GM06990 (cell line): ENCODE data around the gene COPS2.
"Not testable (repeated sequence)": the region's sequence is repeated elsewhere in the genome, so short reads cannot be mapped to it uniquely, and the experiment has no call there.

Source experiments
- DNase-seq: peaks from one replicate; pipeline ENCODE4 v3.0.0-alpha.2; 2011; ENCODE audit not compliant: insufficient read length; ENCODE audit errors: extremely low read depth
- H3K27me3 ChIP-seq: replicated peaks from 2 replicates; pipeline ENCODE4 v1.6.0; 2011; ENCODE audit warnings: low read length; ENCODE audit not compliant: control insufficient read depth, insufficient read depth
- H3K36me3 ChIP-seq: 2 replicates; pipeline ENCODE4 v1.5.1; 2011; ENCODE audit warnings: low read length; ENCODE audit not compliant: control insufficient read depth, insufficient read depth
- H3K4me3 ChIP-seq: replicated peaks from 2 replicates; pipeline ENCODE4 v1.5.1; 2011; ENCODE audit warnings: low read depth, mild to moderate bottlenecking, control low read depth, low read length
- TF ChIP-seq, protein P1 (sequence below): IDR thresholded peaks from 2 replicates; pipeline ENCODE4 v1.5.1; 2011; ENCODE audit warnings: low read length, control low read depth, mild to moderate bottlenecking, inconsistent platforms; ENCODE audit not compliant: insufficient read depth, poor library complexity, severe bottlenecking

COPS2 gene

GRCh38 chr15:49189631-49190030 lies 34.2 kb upstream of the COPS2 start:
- Histone ChIP-seq H3K27me3 (no peaks in the 10 kb centered on the region), H3K4me3 (no peak overlapping the region), H3K36me3 (no peaks in the 10 kb centered on the region)
- no peak for DNase-seq
- TF ChIP-seq, protein P1, sequence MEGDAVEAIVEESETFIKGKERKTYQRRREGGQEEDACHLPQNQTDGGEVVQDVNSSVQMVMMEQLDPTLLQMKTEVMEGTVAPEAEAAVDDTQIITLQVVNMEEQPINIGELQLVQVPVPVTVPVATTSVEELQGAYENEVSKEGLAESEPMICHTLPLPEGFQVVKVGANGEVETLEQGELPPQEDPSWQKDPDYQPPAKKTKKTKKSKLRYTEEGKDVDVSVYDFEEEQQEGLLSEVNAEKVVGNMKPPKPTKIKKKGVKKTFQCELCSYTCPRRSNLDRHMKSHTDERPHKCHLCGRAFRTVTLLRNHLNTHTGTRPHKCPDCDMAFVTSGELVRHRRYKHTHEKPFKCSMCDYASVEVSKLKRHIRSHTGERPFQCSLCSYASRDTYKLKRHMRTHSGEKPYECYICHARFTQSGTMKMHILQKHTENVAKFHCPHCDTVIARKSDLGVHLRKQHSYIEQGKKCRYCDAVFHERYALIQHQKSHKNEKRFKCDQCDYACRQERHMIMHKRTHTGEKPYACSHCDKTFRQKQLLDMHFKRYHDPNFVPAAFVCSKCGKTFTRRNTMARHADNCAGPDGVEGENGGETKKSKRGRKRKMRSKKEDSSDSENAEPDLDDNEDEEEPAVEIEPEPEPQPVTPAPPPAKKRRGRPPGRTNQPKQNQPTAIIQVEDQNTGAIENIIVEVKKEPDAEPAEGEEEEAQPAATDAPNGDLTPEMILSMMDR = no peak

DNA sequence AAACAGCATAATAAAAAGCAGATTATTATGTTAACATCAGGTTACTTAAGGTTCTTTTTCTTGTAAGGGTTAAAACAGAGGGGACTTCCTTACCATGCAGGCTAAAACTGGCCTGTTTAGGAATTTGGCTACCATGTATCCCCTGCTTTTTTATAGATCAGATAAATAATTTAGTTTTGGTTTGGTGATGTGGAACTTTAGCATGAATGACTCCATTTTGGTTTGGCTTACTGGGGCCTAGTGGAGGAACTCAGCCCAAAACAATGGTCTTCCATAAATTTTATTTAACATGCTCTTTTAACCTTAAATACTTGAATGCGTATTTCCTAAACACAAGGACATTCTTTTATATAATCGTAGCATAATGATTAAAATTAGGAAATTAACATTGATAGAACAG lies 33.5 kb upstream of the COPS2 start:
- TF ChIP-seq, protein P1 = no peak
- no peak overlapping the region for H3K4me3 ChIP-seq
- H3K36me3 ChIP-seq = no peaks in the 10 kb centered on the region
- no peak for DNase-seq
- H3K27me3 ChIP-seq = no peaks in the 10 kb centered on the region

DNA sequence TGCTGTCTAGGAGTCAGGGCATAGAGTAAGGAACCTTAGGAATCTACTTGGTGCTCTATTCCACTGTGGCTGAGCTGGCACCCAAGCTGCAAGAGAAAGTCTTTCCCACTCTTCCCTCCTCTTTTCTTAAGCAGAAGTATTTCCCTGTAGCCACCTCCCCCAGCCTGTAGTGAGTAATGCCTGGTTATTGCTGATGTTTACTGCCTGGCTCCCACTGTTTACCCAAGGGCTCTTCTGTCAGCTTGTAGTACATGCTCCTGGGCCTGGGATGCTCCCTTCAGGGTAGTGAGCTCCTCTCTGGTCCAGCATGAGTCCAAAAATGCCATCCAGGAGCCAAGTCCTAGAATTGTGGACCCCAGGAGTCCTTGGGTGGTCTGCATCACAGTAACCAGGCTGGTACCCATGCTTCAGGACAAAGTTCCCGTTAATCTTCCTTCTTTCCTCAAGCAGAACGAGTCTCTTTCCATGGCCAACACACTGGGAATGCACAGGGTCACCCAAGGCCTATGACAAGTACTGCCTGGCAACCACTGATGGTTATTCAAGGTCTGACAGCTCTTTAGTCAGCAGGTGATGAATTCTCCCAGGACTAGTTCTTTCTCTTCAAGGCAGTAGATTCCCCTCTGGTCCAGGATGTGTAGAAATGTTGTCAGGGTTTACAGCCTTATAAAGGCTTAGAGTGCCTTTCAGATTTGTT lies 32.3 kb upstream of the COPS2 start:
- DNase-seq = no peak
- TF ChIP-seq, protein P1 = no peak
- Histone ChIP-seq H3K36me3 (no peaks in the 10 kb centered on the region), H3K27me3 (no peaks in the 10 kb centered on the region), H3K4me3 (no peak overlapping the region)

DNA sequence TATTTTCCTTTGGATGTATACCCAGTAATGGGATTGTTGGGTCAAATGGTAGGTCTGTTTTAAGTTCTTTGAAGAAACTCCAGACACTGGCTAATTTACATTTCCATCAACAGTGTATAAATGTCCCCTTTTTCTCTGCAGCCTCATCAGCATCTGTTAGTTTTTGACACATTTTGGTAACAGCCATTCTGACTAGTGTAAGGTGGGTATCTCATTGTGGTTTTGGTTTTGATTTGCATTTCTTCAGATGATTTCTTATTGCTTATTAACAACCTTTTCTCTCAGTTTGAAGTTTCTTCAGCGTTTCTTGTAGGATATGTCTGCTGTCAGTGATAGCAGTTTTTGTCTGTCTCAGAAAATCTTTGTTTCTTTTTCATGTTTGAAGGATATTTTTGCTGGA lies 30.1 kb upstream of the COPS2 start:
- Histone ChIP-seq H3K4me3 (no peak overlapping the region), H3K27me3 (no peaks in the 10 kb centered on the region), H3K36me3 (no peaks in the 10 kb centered on the region)
- TF ChIP-seq, protein P1 = no peak
- no peak for DNase-seq

- not testable (repeated sequence) for DNase-seq, H3K27me3 ChIP-seq, H3K4me3 ChIP-seq, H3K36me3 ChIP-seq
These were observed 28.3 kb upstream of the COPS2 start for GRCh38 chr15:49183741-49184140.

DNA sequence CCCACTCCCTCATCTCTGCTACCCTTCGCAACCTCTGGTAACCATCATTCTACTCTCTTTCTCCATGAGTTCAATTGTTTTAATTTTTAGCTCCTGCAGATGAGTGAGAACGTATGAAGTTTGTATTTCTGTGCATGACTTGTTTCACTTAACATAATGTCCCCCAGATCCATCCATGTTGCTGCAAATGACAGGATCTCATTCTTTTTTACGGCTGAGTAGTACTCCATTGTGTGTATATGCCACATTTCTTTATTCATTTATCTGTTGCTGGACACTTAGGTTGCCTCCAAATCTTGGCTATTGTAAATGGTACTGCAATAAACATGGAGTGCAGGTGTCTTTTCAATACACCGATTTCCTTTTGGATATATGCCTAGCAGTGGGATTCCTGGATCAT lies 26.7 kb upstream of the COPS2 start:
- H3K4me3 ChIP-seq = no peak overlapping the region

More for the DNA sequence above, 26.7 kb upstream of the COPS2 start:
- no peak for DNase-seq
- Histone ChIP-seq H3K36me3 (no peaks in the 10 kb centered on the region; the same call in 1 of the 2 replicates), H3K27me3 (no peaks in the 10 kb centered on the region)
- TF ChIP-seq, protein P1 = no peak
